ENCODE results near the gene KRTAP1-5. TPM values are rescaled to one million over a fixed set of nuclear protein-coding genes. Genes with fewer than 3 reads are reported as not detected.
"Not testable (repeated sequence)": the region's sequence is repeated elsewhere in the genome, so short reads cannot be mapped to it uniquely, and the experiment has no call there.

The KRTAP1-5 gene
- total RNA-seq, 2 experiments from 2014 or later = not detected

- H3K36me3 ChIP-seq (ENCODE audit: insufficient read depth, low read length) = no peaks in the 10 kb centered on the region
- CTCF ChIA-PET (ENCODE audit: unreplicated experiment) = no interaction called here
- no peaks in the 10 kb centered on the region for H3K4me1 ChIP-seq (ENCODE audit: insufficient read depth, low read length, poor library complexity, severe bottlenecking)
- H3K9me3 ChIP-seq (ENCODE audit: low read length) = no peaks in the 10 kb centered on the region
- H3K4me3 ChIP-seq (ENCODE audit: low read depth, low read length, poor library complexity, severe bottlenecking) = no peak overlapping the region
- H3K27ac ChIP-seq (ENCODE audit: low read depth, low read length, poor library complexity, severe bottlenecking) = no peak overlapping the region
- POLR2A ChIA-PET = no interaction called here
- DNase-seq (ENCODE audit: low spot score) = no peak
- no peaks in the 10 kb centered on the region for H4K20me1 ChIP-seq (ENCODE audit: insufficient read depth, low read length)
- no peaks in the 10 kb centered on the region for H3K79me2 ChIP-seq (ENCODE audit: insufficient read depth, low read depth, low read length)
- H3K9me2 ChIP-seq (ENCODE audit: insufficient read depth, low read length) = no peaks in the 10 kb centered on the region
- no TSS peak for BruUV-seq (replicated peaks)
- intact Hi-C loops (cut with micrococcal nuclease; ENCODE audit: unreplicated experiment) = no loop called here
- H2AFZ ChIP-seq (ENCODE audit: low read length) = no peak overlapping the region
- TF ChIP-seq CTCF (conservative IDR thresholded peaks at IDR 0.05; ENCODE audit: low read length) (no peak), EZH2phosphoT487 (IDR thresholded peaks at IDR 0.05; ENCODE audit: borderline replicate concordance, low read depth, low read length) (no peak)
- no peak overlapping the region for H3K4me2 ChIP-seq (ENCODE audit: low read length)
Observed at GRCh38 chr17:41037853-41038350, 10.9 kb upstream of the KRTAP1-5 start.

- POLR2A ChIA-PET = interaction anchor here (0.7 kb wide), 1 partner anchor 443 kb away, joined by 3 read pairs; no protein-coding TSS in a partner anchor
- H3K27ac ChIP-seq (ENCODE audit: low read depth, low read length, poor library complexity, severe bottlenecking); intact Hi-C loops (cut with micrococcal nuclease; ENCODE audit: unreplicated experiment); H2AFZ ChIP-seq (ENCODE audit: low read length); H3K4me2 ChIP-seq (ENCODE audit: low read length); CTCF ChIA-PET (ENCODE audit: unreplicated experiment); DNase-seq (ENCODE audit: low spot score); H3K4me3 ChIP-seq (ENCODE audit: low read depth, low read length, poor library complexity, severe bottlenecking); H3K9me2 ChIP-seq (ENCODE audit: insufficient read depth, low read length); H4K20me1 ChIP-seq (ENCODE audit: insufficient read depth, low read length); H3K36me3 ChIP-seq (ENCODE audit: insufficient read depth, low read length); H3K9me3 ChIP-seq (ENCODE audit: low read length); H3K79me2 ChIP-seq (ENCODE audit: insufficient read depth, low read depth, low read length); H3K4me1 ChIP-seq (ENCODE audit: insufficient read depth, low read length, poor library complexity, severe bottlenecking); BruUV-seq (replicated peaks): not testable (repeated sequence)
Observed at GRCh38 chr17:41034346-41034935, 7.4 kb upstream of the KRTAP1-5 start, which contains the start of gene KRTAP1-3. Gene KRTAP1-3 (minus strand): TSS chr17:41034874. CDS start chr17:41034821, 53 bp downstream.

DNA sequence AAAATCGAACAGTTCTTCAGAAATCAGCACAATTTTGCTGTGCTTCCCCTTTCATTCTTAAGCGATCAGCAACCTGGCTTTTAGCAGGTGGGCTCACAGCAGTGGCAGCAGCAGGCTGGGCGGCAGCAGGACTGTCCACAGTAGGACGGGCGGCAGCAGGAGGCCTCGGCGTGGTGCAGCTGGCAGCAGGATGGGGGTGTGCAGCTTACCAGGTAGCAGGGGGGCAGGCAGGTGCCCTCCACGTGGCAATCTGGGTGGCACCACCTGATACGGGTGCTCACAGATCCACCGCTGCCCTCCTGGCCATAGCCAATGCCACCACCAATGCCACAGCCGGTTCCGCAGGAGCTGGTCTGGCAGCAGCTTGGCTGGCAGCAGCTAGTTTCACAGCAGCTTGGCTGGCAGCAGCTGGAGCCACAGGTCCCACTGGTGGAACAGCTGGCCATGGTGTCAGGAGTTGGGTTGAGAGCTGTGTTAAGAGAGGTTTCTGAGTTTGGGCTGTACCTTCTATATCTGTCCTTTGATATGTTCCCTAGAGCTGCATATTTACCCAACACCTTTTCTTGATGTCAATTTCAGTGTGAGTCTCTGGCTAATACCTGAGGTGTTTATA lies 2.7 kb upstream of the KRTAP1-5 start, which contains the start of gene KRTAP1-4:
KRTAP1-4 (minus strand) TSS at position 563 of the 613 bp plus-strand sequence; CDS start at position 446, 117 bp downstream.
- BruUV-seq (replicated peaks) = no TSS peak
- Histone ChIP-seq H3K4me2 (ENCODE audit: low read length) (no peak within 1 kb of the TSS), H3K9me3 (ENCODE audit: low read length) (no peaks in the 10 kb centered on the region), H3K4me1 (ENCODE audit: insufficient read depth, low read length, poor library complexity, severe bottlenecking) (no peaks in the 10 kb centered on the region), H2AFZ (ENCODE audit: low read length) (no peak within 1 kb of the TSS), H3K9me2 (ENCODE audit: insufficient read depth, low read length) (no peaks in the 10 kb centered on the region), H3K79me2 (ENCODE audit: insufficient read depth, low read depth, low read length) (no peaks in the 10 kb centered on the region), H3K27ac (ENCODE audit: low read depth, low read length, poor library complexity, severe bottlenecking) (no peak within 1 kb of the TSS), H4K20me1 (ENCODE audit: insufficient read depth, low read length) (no peaks in the 10 kb centered on the region), H3K36me3 (ENCODE audit: insufficient read depth, low read length) (no peaks in the 10 kb centered on the region), H3K4me3 (ENCODE audit: low read depth, low read length, poor library complexity, severe bottlenecking) (no peak within 1 kb of the TSS)
- DNase-seq (ENCODE audit: low spot score) = no peak
- intact Hi-C loops (cut with micrococcal nuclease; ENCODE audit: unreplicated experiment) = no loop called here
- ChIA-PET CTCF (ENCODE audit: unreplicated experiment) (no interaction called here), POLR2A (no interaction called here)
- TF ChIP-seq CTCF (conservative IDR thresholded peaks at IDR 0.05; ENCODE audit: low read length) = no peak
- TF ChIP-seq EZH2phosphoT487 (IDR thresholded peaks at IDR 0.05; ENCODE audit: borderline replicate concordance, low read depth, low read length) = no peak
